ENCODE measurements around the gene RND3. TPM values are rescaled to one million over a fixed set of nuclear protein-coding genes. Genes with fewer than 3 reads are reported as not detected.

The RND3 gene
- total RNA-seq, 1 donor from 2014 or later = not detected

- H3K4me3 Mint-ChIP-seq = no peak overlapping the region
- no peaks in the 10 kb centered on the region for H3K36me3 Mint-ChIP-seq (ENCODE audit: low read depth)
- no peaks in the 10 kb centered on the region for H3K4me1 Mint-ChIP-seq (ENCODE audit: low read depth)
- H3K27ac Mint-ChIP-seq = no peak overlapping the region
- H3K9me3 Mint-ChIP-seq = no peaks in the 10 kb centered on the region
- intact Hi-C loops (cut with micrococcal nuclease) = no loop called here
- H3K27me3 Mint-ChIP-seq (ENCODE audit: insufficient read depth) = no peaks in the 10 kb centered on the region
- no peak for DNase-seq (ENCODE audit: low spot score)
Observed at GRCh38 chr2:150438041-150438440, 49.4 kb downstream of the RND3 start.

- no peak for DNase-seq (ENCODE audit: low spot score)
- Mint-ChIP-seq H3K4me1 (ENCODE audit: low read depth) (no peaks in the 10 kb centered on the region), H3K4me3 (no peak overlapping the region), H3K27ac (no peak overlapping the region), H3K9me3 (no peaks in the 10 kb centered on the region), H3K27me3 (ENCODE audit: insufficient read depth) (peaks cover 2% of the 10 kb centered on the region), H3K36me3 (ENCODE audit: low read depth) (no peaks in the 10 kb centered on the region)
- intact Hi-C loops (cut with micrococcal nuclease) = no loop called here
Observed at GRCh38 chr2:150432312-150432625, 55.2 kb downstream of the RND3 start.

GRCh38 chr2:150431561-150432311, 55.7 kb downstream of the RND3 start:
- Mint-ChIP-seq H3K27ac (no peak overlapping the region), H3K27me3 (ENCODE audit: insufficient read depth) (peaks cover 2% of the 10 kb centered on the region), H3K4me1 (ENCODE audit: low read depth) (no peaks in the 10 kb centered on the region), H3K36me3 (ENCODE audit: low read depth) (no peaks in the 10 kb centered on the region), H3K4me3 (no peak overlapping the region), H3K9me3 (no peaks in the 10 kb centered on the region)
- intact Hi-C loops (cut with micrococcal nuclease) = no loop called here
- DNase-seq (ENCODE audit: low spot score) = no peak

- Mint-ChIP-seq H3K27me3 (ENCODE audit: insufficient read depth) (peaks cover 2% of the 10 kb centered on the region), H3K27ac (no peak overlapping the region), H3K4me3 (no peak overlapping the region), H3K4me1 (ENCODE audit: low read depth) (no peaks in the 10 kb centered on the region), H3K36me3 (ENCODE audit: low read depth) (no peaks in the 10 kb centered on the region), H3K9me3 (no peaks in the 10 kb centered on the region)
- intact Hi-C loops (cut with micrococcal nuclease) = no loop called here
- no peak for DNase-seq (ENCODE audit: low spot score)
Observed at GRCh38 chr2:150429384-150429961, 58.0 kb downstream of the RND3 start.

- Mint-ChIP-seq H3K27me3 (ENCODE audit: insufficient read depth) (peaks cover 2% of the 10 kb centered on the region), H3K27ac (no peak overlapping the region), H3K36me3 (ENCODE audit: low read depth) (no peaks in the 10 kb centered on the region), H3K9me3 (no peaks in the 10 kb centered on the region), H3K4me1 (ENCODE audit: low read depth) (no peaks in the 10 kb centered on the region), H3K4me3 (no peak overlapping the region)
- DNase-seq (ENCODE audit: low spot score) = no peak
- intact Hi-C loops (cut with micrococcal nuclease) = no loop called here
Observed at GRCh38 chr2:150428641-150429040, 58.8 kb downstream of the RND3 start.

GRCh38 chr2:150427298-150427697, 60.2 kb downstream of the RND3 start:
- H3K27me3 Mint-ChIP-seq (ENCODE audit: insufficient read depth) = peaks cover 2% of the 10 kb centered on the region
- no peaks in the 10 kb centered on the region for H3K36me3 Mint-ChIP-seq (ENCODE audit: low read depth)
- no peak overlapping the region for H3K27ac Mint-ChIP-seq
- H3K4me1 Mint-ChIP-seq (ENCODE audit: low read depth) = no peaks in the 10 kb centered on the region
- no peaks in the 10 kb centered on the region for H3K9me3 Mint-ChIP-seq
- intact Hi-C loops (cut with micrococcal nuclease) = no loop called here
- DNase-seq (ENCODE audit: low spot score) = no peak
- no peak overlapping the region for H3K4me3 Mint-ChIP-seq

GRCh38 chr2:150426724-150427123, 60.7 kb downstream of the RND3 start:
- no peak overlapping the region for H3K27ac Mint-ChIP-seq
- H3K4me1 Mint-ChIP-seq (ENCODE audit: low read depth) = no peaks in the 10 kb centered on the region
- H3K27me3 Mint-ChIP-seq (ENCODE audit: insufficient read depth) = peaks cover 2% of the 10 kb centered on the region
- intact Hi-C loops (cut with micrococcal nuclease) = no loop called here
- no peak overlapping the region for H3K4me3 Mint-ChIP-seq
- DNase-seq (ENCODE audit: low spot score) = no peak
- no peaks in the 10 kb centered on the region for H3K9me3 Mint-ChIP-seq
- H3K36me3 Mint-ChIP-seq (ENCODE audit: low read depth) = no peaks in the 10 kb centered on the region

- intact Hi-C loops (cut with micrococcal nuclease) = no loop called here
- DNase-seq (ENCODE audit: low spot score) = no peak
- Mint-ChIP-seq H3K36me3 (ENCODE audit: low read depth) (no peaks in the 10 kb centered on the region), H3K4me1 (ENCODE audit: low read depth) (no peaks in the 10 kb centered on the region), H3K27ac (no peak overlapping the region), H3K27me3 (ENCODE audit: insufficient read depth) (no peaks in the 10 kb centered on the region), H3K9me3 (no peaks in the 10 kb centered on the region), H3K4me3 (no peak overlapping the region)
Observed at GRCh38 chr2:150426315-150426714, 61.2 kb downstream of the RND3 start.

GRCh38 chr2:150425121-150425955, 62.1 kb downstream of the RND3 start:
- Mint-ChIP-seq H3K9me3 (no peaks in the 10 kb centered on the region), H3K36me3 (ENCODE audit: low read depth) (no peaks in the 10 kb centered on the region), H3K27ac (no peak overlapping the region), H3K27me3 (ENCODE audit: insufficient read depth) (no peaks in the 10 kb centered on the region), H3K4me1 (ENCODE audit: low read depth) (no peaks in the 10 kb centered on the region), H3K4me3 (no peak overlapping the region)
- no peak for DNase-seq (ENCODE audit: low spot score)
- intact Hi-C loops (cut with micrococcal nuclease) = no loop called here

- no peaks in the 10 kb centered on the region for H3K4me1 Mint-ChIP-seq (ENCODE audit: low read depth)
- intact Hi-C loops (cut with micrococcal nuclease) = no loop called here
Observed at GRCh38 chr2:150424406-150424805, 63.1 kb downstream of the RND3 start.

GRCh38 chr2:150421126-150421651, 66.3 kb downstream of the RND3 start:
- intact Hi-C loops (cut with micrococcal nuclease) = no loop called here
- Mint-ChIP-seq H3K36me3 (ENCODE audit: low read depth) (no peaks in the 10 kb centered on the region), H3K27me3 (ENCODE audit: insufficient read depth) (no peaks in the 10 kb centered on the region), H3K4me1 (ENCODE audit: low read depth) (no peaks in the 10 kb centered on the region), H3K4me3 (no peak overlapping the region), H3K9me3 (peaks cover 6% of the 10 kb centered on the region), H3K27ac (no peak overlapping the region)
- DNase-seq (ENCODE audit: low spot score) = no peak

More at GRCh38 chr2:150424406-150424805, 63.1 kb downstream of the RND3 start:
- no peak overlapping the region for H3K4me3 Mint-ChIP-seq
- H3K27ac Mint-ChIP-seq = no peak overlapping the region
- no peaks in the 10 kb centered on the region for H3K27me3 Mint-ChIP-seq (ENCODE audit: insufficient read depth)
- H3K9me3 Mint-ChIP-seq = no peaks in the 10 kb centered on the region
- DNase-seq (ENCODE audit: low spot score) = no peak
- H3K36me3 Mint-ChIP-seq (ENCODE audit: low read depth) = no peaks in the 10 kb centered on the region

GRCh38 chr2:150418916-150419315, 68.6 kb downstream of the RND3 start:
- H3K27me3 Mint-ChIP-seq (ENCODE audit: insufficient read depth) = no peaks in the 10 kb centered on the region
- H3K36me3 Mint-ChIP-seq (ENCODE audit: low read depth) = no peaks in the 10 kb centered on the region
- H3K9me3 Mint-ChIP-seq = peaks cover 6% of the 10 kb centered on the region
- no peak for DNase-seq (ENCODE audit: low spot score)
- no peaks in the 10 kb centered on the region for H3K4me1 Mint-ChIP-seq (ENCODE audit: low read depth)
- H3K27ac Mint-ChIP-seq = no peak overlapping the region
- intact Hi-C loops (cut with micrococcal nuclease) = no loop called here
- no peak overlapping the region for H3K4me3 Mint-ChIP-seq
